AG09319 (cell line): ENCODE measurements around the gene GUCY2D.
A peak's percentile ranks its signal among the peaks of the same experiment; 100 is the strongest.

Experiments used
- DNase-seq: peaks from one replicate; pipeline ENCODE4 v3.0.0-alpha.2; 2010; ENCODE audit warnings: low read depth; ENCODE audit errors: extremely low read depth
- TF ChIP-seq, protein P1 (sequence below): IDR thresholded peaks from 2 replicates; pipeline ENCODE4 v1.5.1; 2011; ENCODE audit warnings: low read depth, mild to moderate bottlenecking, inconsistent platforms, low read length, moderate library complexity

The GUCY2D gene

DNA sequence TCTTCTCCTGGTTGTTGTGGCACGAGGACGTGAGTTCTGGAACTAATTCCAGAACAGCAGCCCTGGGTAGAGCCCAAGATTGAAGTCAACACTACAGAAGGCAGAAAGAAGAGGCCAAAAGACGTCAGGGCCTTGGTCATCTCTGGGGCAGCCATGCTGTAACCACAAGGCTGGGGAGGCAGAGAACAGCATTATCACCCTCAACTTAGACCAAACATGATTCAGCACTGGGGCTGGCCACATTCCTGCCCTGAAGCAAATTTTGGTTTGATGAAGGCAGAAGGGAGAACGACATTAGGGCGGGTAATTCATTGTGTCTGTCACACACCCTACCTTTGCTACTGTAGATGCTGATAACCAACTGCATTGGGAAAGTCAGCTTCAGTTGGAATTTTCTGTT is 26.7 kb downstream of the GUCY2D start:
- TF ChIP-seq, protein P1, sequence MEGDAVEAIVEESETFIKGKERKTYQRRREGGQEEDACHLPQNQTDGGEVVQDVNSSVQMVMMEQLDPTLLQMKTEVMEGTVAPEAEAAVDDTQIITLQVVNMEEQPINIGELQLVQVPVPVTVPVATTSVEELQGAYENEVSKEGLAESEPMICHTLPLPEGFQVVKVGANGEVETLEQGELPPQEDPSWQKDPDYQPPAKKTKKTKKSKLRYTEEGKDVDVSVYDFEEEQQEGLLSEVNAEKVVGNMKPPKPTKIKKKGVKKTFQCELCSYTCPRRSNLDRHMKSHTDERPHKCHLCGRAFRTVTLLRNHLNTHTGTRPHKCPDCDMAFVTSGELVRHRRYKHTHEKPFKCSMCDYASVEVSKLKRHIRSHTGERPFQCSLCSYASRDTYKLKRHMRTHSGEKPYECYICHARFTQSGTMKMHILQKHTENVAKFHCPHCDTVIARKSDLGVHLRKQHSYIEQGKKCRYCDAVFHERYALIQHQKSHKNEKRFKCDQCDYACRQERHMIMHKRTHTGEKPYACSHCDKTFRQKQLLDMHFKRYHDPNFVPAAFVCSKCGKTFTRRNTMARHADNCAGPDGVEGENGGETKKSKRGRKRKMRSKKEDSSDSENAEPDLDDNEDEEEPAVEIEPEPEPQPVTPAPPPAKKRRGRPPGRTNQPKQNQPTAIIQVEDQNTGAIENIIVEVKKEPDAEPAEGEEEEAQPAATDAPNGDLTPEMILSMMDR = no peak
- no peak for DNase-seq

DNA sequence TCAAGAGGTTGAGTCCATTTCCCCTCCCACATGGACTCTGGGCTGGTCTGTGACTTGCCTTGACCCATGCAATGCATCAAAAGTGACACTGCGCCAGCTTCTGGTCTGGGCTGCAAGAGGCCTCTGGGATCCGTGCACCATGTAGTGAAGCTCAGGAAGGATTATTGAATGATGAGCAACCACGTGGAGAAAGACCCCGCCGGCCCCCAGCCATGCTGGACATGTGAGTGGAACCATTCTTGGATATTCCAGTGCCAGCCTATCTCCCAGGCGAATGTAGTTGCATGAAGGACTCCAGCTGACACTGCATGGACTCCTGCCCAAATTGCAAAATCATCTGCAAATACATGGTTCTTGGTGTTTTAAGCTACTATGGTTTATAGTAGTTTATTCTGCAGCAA is 28.8 kb downstream of the GUCY2D start:
- DNase-seq = no peak
- TF ChIP-seq, protein P1 = no peak

DNA sequence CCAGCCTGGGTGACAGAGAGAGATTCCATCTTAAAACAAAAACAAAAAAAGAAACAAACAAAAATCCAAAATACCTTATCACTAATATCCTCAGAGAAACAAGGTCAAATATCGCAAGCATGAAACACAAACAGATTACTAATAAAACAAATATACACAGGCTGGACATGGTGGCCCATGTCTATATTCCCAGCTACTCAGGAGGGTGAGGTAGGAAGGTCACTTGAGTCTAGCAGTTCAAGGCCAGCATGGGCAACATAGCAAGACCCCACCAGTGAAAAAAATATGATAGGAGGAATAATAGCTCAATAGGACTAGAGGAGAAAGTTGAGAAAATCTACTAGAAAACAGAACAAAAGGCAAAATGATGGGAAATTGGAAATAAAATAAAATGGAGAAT is 29.5 kb downstream of the GUCY2D start:
- DNase-seq = no peak
- TF ChIP-seq, protein P1 = no peak

DNA sequence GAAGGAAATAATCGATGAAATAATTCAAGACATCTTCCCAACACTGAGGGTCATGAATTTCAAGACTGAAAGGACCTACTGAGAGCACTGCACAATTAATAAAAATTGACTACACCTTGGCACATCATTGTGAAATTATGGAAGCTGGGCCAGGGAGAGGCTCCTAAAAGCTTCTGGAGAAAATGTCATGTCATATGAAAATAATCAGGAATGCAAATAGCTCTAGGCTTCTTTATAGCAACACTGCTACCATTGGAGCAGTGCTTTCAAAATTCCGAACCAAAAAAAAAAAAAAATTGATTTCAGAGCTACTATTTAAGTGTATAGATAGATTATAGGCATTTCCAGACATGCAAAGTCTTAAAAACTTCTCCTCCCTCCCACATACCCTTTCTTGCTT is 30.0 kb downstream of the GUCY2D start:
- DNase-seq = no peak
- TF ChIP-seq, protein P1 = no peak

DNA sequence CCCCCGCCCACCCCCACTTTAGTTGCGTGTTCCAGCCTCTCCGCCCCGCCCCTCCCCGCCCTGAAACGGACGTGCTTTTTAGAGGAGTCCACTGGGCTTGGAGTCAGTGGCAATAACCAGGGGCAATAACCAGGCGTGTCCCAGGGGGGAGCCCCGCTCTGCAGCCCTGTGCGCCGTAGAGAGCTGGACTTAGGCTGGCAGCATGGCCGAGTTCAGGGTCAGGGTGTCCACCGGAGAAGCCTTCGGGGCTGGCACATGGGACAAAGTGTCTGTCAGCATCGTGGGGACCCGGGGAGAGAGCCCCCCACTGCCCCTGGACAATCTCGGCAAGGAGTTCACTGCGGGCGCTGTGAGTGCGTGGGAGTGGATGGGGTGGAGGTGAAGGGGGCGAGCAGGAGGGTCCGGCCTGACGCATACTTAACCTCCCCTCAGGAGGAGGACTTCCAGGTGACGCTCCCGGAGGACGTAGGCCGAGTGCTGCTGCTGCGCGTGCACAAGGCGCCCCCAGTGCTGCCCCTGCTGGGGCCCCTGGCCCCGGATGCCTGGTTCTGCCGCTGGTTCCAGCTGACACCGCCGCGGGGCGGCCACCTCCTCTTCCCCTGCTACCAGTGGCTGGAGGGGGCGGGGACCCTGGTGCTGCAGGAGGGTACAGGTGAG is 36.7 kb downstream of the GUCY2D start, which contains the start of gene ALOX15B:
TSS of gene ALOX15B (plus strand) at position 106 of the 657 bp plus-strand sequence. CDS start at position 203, 97 bp downstream.
- DNase-seq = no peak
- TF ChIP-seq, protein P1 = no peak

DNA sequence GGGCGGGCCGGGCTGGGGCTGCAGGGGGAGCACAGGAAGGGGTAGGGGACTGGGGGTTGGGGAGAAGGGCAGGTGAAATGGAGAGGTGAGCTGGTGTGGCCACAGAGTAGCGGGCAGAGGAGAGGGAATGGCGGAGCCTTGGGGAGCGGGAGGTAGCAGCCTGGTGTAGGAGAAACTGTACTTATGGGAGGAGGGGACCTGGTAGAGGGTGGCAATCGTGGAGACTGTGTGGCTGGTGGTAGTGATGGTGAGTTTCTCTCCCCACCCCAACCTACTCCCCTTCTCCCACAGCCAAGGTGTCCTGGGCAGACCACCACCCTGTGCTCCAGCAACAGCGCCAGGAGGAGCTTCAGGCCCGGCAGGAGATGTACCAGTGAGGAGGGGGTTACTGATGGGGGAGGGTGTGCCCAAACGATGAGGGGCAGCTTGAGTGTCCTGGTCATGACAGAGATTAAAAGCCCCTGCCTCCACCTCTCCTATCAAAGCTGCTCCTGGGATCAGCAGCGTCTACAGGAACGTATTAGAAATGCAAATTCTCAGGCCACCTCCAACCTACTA is 37.3 kb downstream of the GUCY2D start:
- DNase-seq = no peak
- TF ChIP-seq, protein P1 = no peak

DNA sequence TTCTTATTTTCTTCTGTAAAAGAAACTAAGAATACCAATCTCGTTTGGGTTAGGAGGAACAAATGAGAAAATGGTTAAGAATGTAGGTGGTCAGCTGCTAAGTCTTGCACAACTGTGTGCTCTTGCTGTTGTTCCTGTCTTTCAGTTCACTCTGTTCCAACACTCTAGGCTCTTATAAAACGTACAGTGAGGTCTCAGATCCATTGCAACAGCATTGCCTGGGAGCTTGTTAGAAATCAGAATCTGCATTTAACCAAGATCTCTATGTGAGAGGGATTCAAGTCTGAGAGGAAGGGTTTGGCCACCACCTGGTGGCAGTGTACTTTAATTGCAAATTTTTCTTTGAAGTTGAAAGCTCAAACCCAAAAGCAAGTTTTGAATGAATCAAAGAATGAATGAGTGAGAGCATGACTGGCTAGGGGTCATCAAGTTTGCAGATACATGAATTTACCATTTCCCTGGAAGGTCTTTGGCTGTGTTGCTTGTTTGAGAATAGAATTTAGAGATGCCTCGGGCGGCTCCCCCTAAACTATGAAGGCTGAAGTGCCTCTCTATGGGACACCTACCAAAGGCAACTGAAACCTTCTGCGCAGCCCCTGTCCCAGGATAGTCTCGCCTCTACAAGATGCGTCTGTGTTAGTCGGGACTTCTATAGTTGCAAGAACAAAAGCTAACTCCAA is 39.0 kb downstream of the GUCY2D start:
- peak; percentile 36 for DNase-seq
- TF ChIP-seq, protein P1 = peak; percentile 48
